Gastrocnemius medialis (tissue), 4 donors: ENCODE data around the gene CXCR1.

Source experiments
- POLR2A ChIP-seq, 2 donors: fragments of 450-650 bp; IDR thresholded peaks; one replicate each; pipeline ENCODE4 v1.6.1; 2017; ENCODE audit warnings: antibody characterized with exemption in 2 of 2, mild to moderate bottlenecking in 2 of 2, moderate library complexity in 2 of 2
- TF ChIP-seq, protein P1 (sequence below), 5 experiments: fragments of 450-650 bp in 3 of 5; fragments of 200-600 bp in 2 of 5; sonication (generic) in 2 of 5; IDR thresholded peaks in 4 of 5; conservative IDR thresholded peaks in 1 of 5; 1 replicate in 4 of 5; 2 replicates in 1 of 5; pipeline ENCODE4 v1.5.1; 2016 to 2019; ENCODE audit warnings: antibody characterized with exemption in 5 of 5, mild to moderate bottlenecking in 3 of 5, moderate library complexity in 3 of 5

DNA sequence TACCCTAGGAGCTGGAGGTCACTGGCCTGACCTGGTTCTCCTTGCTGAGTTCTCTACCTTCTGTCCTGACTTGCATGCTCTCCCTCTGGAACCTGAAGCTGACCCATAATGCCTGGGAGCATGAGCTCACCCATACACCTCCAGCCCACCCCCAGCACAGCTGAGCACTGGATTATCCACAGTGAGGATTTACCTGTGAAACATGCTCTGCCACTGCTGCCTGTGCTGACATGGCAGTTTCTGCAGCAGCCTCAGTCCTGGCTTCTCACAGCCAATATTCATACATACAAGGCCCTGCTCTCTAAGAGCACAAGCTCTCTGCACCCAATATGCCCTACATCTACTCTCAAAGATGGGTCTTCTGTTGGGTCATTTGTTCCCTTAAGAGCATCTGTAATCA is 35.9 kb downstream of the CXCR1 start:
- TF ChIP-seq POLR2A (IDR thresholded peaks at IDR 0.05): no peak
- TF ChIP-seq, protein P1, sequence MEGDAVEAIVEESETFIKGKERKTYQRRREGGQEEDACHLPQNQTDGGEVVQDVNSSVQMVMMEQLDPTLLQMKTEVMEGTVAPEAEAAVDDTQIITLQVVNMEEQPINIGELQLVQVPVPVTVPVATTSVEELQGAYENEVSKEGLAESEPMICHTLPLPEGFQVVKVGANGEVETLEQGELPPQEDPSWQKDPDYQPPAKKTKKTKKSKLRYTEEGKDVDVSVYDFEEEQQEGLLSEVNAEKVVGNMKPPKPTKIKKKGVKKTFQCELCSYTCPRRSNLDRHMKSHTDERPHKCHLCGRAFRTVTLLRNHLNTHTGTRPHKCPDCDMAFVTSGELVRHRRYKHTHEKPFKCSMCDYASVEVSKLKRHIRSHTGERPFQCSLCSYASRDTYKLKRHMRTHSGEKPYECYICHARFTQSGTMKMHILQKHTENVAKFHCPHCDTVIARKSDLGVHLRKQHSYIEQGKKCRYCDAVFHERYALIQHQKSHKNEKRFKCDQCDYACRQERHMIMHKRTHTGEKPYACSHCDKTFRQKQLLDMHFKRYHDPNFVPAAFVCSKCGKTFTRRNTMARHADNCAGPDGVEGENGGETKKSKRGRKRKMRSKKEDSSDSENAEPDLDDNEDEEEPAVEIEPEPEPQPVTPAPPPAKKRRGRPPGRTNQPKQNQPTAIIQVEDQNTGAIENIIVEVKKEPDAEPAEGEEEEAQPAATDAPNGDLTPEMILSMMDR (IDR thresholded peaks at IDR 0.05 in 4 of 5, conservative IDR thresholded peaks at IDR 0.05 in 1 of 5): no peak
